Measurements from ENCODE around the gene NOP16.
A peak's percentile ranks its signal among the peaks of the same experiment; 100 is the strongest.

Gene NOP16, protein sequence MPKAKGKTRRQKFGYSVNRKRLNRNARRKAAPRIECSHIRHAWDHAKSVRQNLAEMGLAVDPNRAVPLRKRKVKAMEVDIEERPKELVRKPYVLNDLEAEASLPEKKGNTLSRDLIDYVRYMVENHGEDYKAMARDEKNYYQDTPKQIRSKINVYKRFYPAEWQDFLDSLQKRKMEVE

DNA sequence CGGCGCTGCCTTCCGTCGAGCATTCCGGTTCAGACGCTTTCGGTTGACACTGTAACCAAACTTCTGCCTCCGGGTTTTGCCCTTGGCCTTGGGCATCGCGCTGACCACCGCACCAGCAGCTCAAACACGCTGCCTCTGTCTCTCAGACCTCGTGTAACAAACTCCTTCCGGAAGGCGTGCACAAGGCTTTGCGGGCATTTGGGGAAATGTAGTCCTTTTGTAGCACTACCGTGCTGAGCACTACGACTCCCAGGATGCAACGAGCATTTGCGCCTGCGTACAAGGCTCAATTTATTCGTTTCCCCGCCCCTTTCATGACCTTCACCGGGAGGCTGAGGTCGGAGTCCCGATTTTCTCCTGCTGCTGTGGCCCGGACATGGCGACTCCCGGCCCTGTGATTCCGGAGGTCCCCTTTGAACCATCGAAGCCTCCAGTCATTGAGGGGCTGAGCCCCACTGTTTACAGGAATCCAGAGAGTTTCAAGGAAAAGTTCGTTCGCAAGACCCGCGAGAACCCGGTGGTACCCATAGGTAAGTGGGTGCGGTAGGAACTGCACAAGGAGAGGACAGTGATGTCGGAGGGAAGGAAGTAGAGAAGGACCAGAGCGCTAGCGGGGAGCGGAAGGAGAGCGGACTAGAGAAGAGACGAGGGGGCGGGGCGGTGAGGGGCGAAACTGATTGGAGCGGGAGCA, at the start of gene NOP16, which contains the start of gene HIGD2A:
Gene NOP16, minus strand, starts transcription at position 155 of the 691 bp plus-strand sequence. Its CDS starts 59 bp downstream, at position 96.
Gene HIGD2A, plus strand, starts transcription at position 308 of the 691 bp plus-strand sequence. Its CDS starts 69 bp downstream, at position 377.
- peak within 1 kb of the TSS; percentile 95 for H3K4me3 ChIP-seq (ENCODE audit: low read depth, low read length)
- peaks cover 46% of the 10 kb centered on the region for H3K36me3 ChIP-seq (ENCODE audit: control insufficient read depth, insufficient read depth, low read length)
- H3K9me3 ChIP-seq (ENCODE audit: control insufficient read depth, insufficient read depth, low read length): no peaks in the 10 kb centered on the region
- H3K9ac ChIP-seq (ENCODE audit: low read depth, low read length): peak within 1 kb of the TSS; percentile 97
- peaks cover 8% of the 10 kb centered on the region for H3K4me1 ChIP-seq (ENCODE audit: control insufficient read depth, insufficient read depth, low read length)
- no peaks in the 10 kb centered on the region for H3K27me3 ChIP-seq (ENCODE audit: control insufficient read depth, insufficient read depth, low read length)
- peak within 1 kb of the TSS; percentile 99 for H3K27ac ChIP-seq (ENCODE audit: low read depth, low read length)

DNA sequence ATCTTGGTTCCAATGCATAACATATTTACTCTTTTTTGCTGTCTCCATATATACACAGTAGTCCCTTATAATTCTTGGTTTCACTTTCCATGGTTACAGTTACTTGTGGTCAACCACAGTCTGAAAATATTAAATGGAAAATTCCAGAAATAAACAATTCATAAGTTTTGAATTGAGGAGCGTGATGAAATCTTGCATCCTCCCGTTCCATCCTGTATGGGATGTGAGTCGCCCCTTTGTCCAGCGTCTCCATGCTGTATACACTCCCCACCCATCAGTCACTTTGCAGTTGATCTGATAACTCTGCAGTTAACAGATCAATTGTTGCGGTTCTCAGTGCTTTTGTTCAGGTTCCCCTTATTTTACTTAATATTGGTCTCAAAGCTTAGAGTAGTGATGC, 48.3 kb upstream of the NOP16 start:
- Histone ChIP-seq H3K9ac (ENCODE audit: low read depth, low read length) (no peak overlapping the region), H3K9me3 (ENCODE audit: control insufficient read depth, insufficient read depth, low read length) (0 out of 2 replicates have a peak, but pooled peaks cover 3% of the 10 kb centered on the region), H3K27ac (ENCODE audit: low read depth, low read length) (no peak overlapping the region), H3K4me1 (ENCODE audit: control insufficient read depth, insufficient read depth, low read length) (peaks cover 1% of the 10 kb centered on the region; the same call in 1 of the 2 replicates), H3K4me3 (ENCODE audit: low read depth, low read length) (no peak overlapping the region), H3K36me3 (ENCODE audit: control insufficient read depth, insufficient read depth, low read length) (no peaks in the 10 kb centered on the region), H3K27me3 (ENCODE audit: control insufficient read depth, insufficient read depth, low read length) (no peaks in the 10 kb centered on the region)

DNA sequence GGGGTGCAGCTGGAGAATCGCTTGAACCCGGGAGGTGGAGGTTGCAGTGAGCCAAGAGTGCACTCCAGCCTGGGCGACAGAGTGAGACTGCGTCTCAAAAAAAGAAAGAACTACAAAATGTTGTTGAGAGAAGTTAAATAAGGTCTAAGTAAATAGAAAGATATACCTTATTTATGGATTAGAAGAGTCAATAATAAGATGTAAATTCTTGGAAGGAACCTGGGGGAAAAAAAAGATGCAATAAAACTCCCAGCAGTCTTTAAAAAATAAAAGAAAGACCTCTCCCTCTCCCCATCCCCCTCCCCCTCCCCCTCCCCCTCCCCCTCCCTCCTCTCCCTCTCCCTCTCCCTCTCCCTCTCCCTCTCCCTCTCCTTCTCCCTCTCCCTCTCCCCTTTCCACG, 44.3 kb upstream of the NOP16 start:
- Histone ChIP-seq H3K9me3 (ENCODE audit: control insufficient read depth, insufficient read depth, low read length) (0 out of 2 replicates have a peak, but pooled peaks cover 3% of the 10 kb centered on the region), H3K27me3 (ENCODE audit: control insufficient read depth, insufficient read depth, low read length) (no peaks in the 10 kb centered on the region), H3K4me3 (ENCODE audit: low read depth, low read length) (no peak overlapping the region), H3K4me1 (ENCODE audit: control insufficient read depth, insufficient read depth, low read length) (no peaks in the 10 kb centered on the region), H3K27ac (ENCODE audit: low read depth, low read length) (no peak overlapping the region), H3K36me3 (ENCODE audit: control insufficient read depth, insufficient read depth, low read length) (no peaks in the 10 kb centered on the region), H3K9ac (ENCODE audit: low read depth, low read length) (no peak overlapping the region)

DNA sequence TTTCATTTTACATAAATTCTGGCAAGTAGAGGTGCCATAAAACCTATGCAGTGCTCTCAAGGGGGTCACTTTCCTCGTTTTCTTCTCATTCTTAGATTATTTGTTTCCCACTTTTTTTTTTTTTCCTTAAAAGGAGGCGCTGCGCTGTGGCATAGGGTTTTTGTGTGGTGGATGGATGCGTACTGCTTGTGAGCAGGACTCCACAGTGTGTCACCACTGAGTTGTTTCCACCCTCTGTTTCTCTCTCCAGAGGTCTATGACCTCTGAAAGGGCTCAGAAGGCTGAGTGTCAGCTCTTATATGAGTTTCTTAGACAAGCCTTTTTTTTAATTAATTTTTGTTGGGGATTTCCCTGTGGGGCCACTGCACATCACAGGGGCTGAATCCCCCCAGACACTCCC, 41.6 kb upstream of the NOP16 start:
- Histone ChIP-seq H3K36me3 (ENCODE audit: control insufficient read depth, insufficient read depth, low read length) (no peaks in the 10 kb centered on the region), H3K27ac (ENCODE audit: low read depth, low read length) (no peak overlapping the region), H3K27me3 (ENCODE audit: control insufficient read depth, insufficient read depth, low read length) (no peaks in the 10 kb centered on the region), H3K9ac (ENCODE audit: low read depth, low read length) (no peak overlapping the region), H3K4me3 (ENCODE audit: low read depth, low read length) (no peak overlapping the region), H3K4me1 (ENCODE audit: control insufficient read depth, insufficient read depth, low read length) (no peaks in the 10 kb centered on the region), H3K9me3 (ENCODE audit: control insufficient read depth, insufficient read depth, low read length) (peaks cover 6% of the 10 kb centered on the region)

DNA sequence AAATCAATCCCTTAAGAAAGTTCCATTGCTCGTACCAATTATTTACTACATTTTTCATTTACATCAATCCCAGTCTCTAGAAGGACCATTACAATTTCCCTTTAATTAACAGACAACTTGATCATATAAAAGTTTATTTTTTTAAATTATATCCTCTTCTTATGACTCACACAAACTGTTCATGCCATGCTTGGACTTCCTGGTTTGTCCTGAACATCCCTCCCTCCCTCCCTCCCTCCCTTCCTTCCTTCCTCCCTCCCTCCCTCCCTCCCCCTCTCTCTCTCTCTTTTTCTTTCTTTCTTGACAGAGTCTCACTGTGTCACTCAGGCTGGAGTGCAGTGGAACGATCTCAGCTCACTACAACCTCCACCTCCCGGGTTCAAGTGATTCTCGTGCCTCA, 39.6 kb upstream of the NOP16 start:
- H3K4me1 ChIP-seq (ENCODE audit: control insufficient read depth, insufficient read depth, low read length): no peaks in the 10 kb centered on the region
- H3K9me3 ChIP-seq (ENCODE audit: control insufficient read depth, insufficient read depth, low read length): peaks cover 6% of the 10 kb centered on the region
- no peak overlapping the region for H3K27ac ChIP-seq (ENCODE audit: low read depth, low read length)
- H3K4me3 ChIP-seq (ENCODE audit: low read depth, low read length): no peak overlapping the region
- H3K36me3 ChIP-seq (ENCODE audit: control insufficient read depth, insufficient read depth, low read length): no peaks in the 10 kb centered on the region
- H3K9ac ChIP-seq (ENCODE audit: low read depth, low read length): no peak overlapping the region
- H3K27me3 ChIP-seq (ENCODE audit: control insufficient read depth, insufficient read depth, low read length): no peaks in the 10 kb centered on the region

DNA sequence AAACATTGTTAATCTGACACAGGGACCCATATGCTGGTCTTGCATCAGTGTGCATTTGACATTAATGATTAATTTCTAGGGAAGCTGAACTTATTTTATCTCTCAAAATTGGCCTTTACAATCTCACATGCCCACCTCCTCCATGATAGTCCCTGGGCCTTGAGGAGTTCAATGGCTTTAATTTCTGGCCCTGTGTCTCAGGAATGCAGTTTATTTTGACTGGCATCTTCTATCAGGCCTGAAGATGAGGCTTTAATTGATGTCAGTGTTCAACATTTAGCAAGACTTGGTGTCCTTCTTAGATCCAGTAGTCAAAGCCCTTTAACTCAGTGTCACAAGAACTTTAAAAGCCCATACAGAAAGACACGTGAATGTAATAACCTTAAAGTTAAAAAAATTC, 38.5 kb upstream of the NOP16 start:
- H3K9ac ChIP-seq (ENCODE audit: low read depth, low read length): no peak overlapping the region

DNA sequence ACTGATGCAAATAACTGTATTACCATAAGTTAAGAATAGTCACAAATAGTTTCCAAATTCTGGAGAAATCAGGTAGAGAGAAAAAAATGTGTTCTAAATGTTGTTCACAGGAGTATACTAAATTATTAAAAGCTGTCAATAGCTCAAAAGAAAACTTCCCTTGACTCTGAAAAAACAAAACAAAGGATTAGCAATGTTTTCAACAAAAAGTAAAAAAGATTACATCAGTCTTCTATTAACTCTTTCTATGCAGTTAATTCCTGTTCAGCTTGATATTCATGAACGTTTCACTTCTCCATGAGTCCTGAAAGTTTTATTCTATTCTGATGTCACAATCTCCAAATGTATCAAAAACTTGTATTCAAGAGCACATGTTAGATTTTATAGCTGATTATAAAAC, 37.4 kb upstream of the NOP16 start:
- H3K9me3 ChIP-seq (ENCODE audit: control insufficient read depth, insufficient read depth, low read length): peaks cover 16% of the 10 kb centered on the region
- no peak overlapping the region for H3K4me3 ChIP-seq (ENCODE audit: low read depth, low read length)
- H3K36me3 ChIP-seq (ENCODE audit: control insufficient read depth, insufficient read depth, low read length): no peaks in the 10 kb centered on the region
- H3K27ac ChIP-seq (ENCODE audit: low read depth, low read length): no peak overlapping the region
- H3K4me1 ChIP-seq (ENCODE audit: control insufficient read depth, insufficient read depth, low read length): no peaks in the 10 kb centered on the region
- H3K27me3 ChIP-seq (ENCODE audit: control insufficient read depth, insufficient read depth, low read length): no peaks in the 10 kb centered on the region
- H3K9ac ChIP-seq (ENCODE audit: low read depth, low read length): no peak overlapping the region

More for the DNA sequence above, 38.5 kb upstream of the NOP16 start:
- H3K4me1 ChIP-seq (ENCODE audit: control insufficient read depth, insufficient read depth, low read length): no peaks in the 10 kb centered on the region
- H3K9me3 ChIP-seq (ENCODE audit: control insufficient read depth, insufficient read depth, low read length): peaks cover 9% of the 10 kb centered on the region
- no peaks in the 10 kb centered on the region for H3K36me3 ChIP-seq (ENCODE audit: control insufficient read depth, insufficient read depth, low read length)
- no peaks in the 10 kb centered on the region for H3K27me3 ChIP-seq (ENCODE audit: control insufficient read depth, insufficient read depth, low read length)
- no peak overlapping the region for H3K27ac ChIP-seq (ENCODE audit: low read depth, low read length)
- no peak overlapping the region for H3K4me3 ChIP-seq (ENCODE audit: low read depth, low read length)

DNA sequence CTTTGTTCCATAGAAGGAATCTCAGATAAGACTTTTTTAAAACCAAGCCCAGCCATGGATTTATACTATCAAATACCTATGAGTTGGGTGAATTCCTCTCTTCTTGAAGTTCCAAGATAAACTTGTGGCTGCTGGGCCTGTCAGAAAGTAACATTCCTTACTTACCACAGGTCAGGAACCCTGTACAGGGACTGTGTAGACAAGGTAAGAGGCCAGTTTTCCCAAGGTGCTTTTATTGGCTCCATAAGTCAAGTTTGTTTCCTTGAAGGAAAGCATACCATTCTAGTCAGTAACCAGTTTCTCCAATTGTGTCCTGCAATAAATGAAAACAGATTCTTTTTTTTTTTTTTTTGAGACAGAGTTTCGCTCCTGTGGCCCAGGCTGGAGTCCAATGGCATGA, 36.7 kb upstream of the NOP16 start:
- no peak overlapping the region for H3K9ac ChIP-seq (ENCODE audit: low read depth, low read length)
- no peaks in the 10 kb centered on the region for H3K36me3 ChIP-seq (ENCODE audit: control insufficient read depth, insufficient read depth, low read length)
- no peaks in the 10 kb centered on the region for H3K27me3 ChIP-seq (ENCODE audit: control insufficient read depth, insufficient read depth, low read length)
- no peak overlapping the region for H3K4me3 ChIP-seq (ENCODE audit: low read depth, low read length)
- no peaks in the 10 kb centered on the region for H3K4me1 ChIP-seq (ENCODE audit: control insufficient read depth, insufficient read depth, low read length)
- no peak overlapping the region for H3K27ac ChIP-seq (ENCODE audit: low read depth, low read length)
- H3K9me3 ChIP-seq (ENCODE audit: control insufficient read depth, insufficient read depth, low read length): peaks cover 22% of the 10 kb centered on the region

DNA sequence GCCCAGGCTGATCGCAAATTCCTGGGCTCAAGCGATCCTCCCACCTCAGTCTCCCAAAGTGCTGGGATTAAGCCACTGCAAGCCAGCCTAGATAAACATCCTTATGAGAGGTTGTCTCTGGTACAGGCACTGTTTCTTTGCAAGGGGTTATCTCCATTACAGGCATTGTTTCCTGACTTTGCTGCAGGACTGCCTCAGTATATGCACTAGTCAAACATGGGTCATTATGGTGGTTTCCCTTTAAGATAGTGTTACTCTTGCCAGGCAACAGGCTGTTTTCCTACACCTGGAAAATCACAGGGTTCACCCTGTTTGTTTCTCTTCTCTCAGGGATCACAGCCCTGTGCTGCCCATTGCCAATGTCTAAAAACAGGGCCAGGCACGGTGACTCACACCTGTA, 35.8 kb upstream of the NOP16 start:
- H3K27me3 ChIP-seq (ENCODE audit: control insufficient read depth, insufficient read depth, low read length): no peaks in the 10 kb centered on the region
- peaks cover 23% of the 10 kb centered on the region for H3K9me3 ChIP-seq (ENCODE audit: control insufficient read depth, insufficient read depth, low read length)
- H3K36me3 ChIP-seq (ENCODE audit: control insufficient read depth, insufficient read depth, low read length): no peaks in the 10 kb centered on the region
- no peak overlapping the region for H3K9ac ChIP-seq (ENCODE audit: low read depth, low read length)
- H3K27ac ChIP-seq (ENCODE audit: low read depth, low read length): no peak overlapping the region
- no peak overlapping the region for H3K4me3 ChIP-seq (ENCODE audit: low read depth, low read length)
- no peaks in the 10 kb centered on the region for H3K4me1 ChIP-seq (ENCODE audit: control insufficient read depth, insufficient read depth, low read length)

DNA sequence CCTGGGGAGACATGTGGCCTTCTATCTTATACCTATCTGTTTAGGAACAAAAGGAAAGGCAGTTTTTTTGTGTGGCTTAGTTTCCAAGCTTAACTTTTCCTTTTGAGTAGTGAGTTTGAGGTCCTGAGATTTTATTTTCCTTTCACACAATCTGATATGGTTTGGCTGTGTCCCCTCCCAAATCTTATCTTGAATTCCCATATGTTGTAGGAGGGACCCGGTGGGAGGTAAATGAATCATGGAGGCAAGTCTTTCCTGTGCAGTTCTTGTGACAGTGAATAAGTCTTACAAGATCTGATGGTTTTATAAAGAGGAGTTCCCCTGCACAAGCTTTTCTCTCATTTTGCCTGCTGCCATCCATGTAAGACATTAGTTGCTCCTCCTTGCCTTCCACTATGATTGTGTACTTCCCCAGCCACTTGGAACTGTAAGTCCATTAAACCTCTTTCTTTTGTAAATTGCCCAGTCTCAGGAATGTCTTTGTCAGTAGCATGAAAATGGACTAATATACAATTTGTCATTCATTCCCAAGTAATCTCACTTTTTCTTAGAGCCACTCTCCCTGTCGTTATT, 32.7 kb upstream of the NOP16 start:
- Histone ChIP-seq H3K27ac (ENCODE audit: low read depth, low read length) (no peak overlapping the region), H3K4me1 (ENCODE audit: control insufficient read depth, insufficient read depth, low read length) (no peaks in the 10 kb centered on the region)

DNA sequence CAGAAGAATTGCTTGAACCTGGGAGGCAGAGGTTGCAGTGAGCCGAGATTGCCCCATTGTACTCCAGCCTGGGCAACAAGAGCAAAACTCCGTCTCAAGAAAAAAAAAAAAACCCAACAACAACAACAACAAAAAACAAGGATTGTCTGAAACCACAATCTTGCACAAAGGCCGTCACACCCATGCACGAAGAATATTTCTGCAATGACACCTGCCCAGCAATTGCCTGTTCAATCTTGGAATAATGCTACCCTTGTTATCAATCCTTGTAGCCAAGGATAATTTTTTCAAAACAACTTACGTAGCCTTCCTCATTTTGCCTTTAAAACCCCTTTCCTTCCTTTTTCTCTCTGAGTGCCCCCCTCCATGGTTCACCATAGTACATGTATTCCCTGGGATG, 31.7 kb upstream of the NOP16 start:
- H3K4me1 ChIP-seq (ENCODE audit: control insufficient read depth, insufficient read depth, low read length): no peaks in the 10 kb centered on the region

More for the DNA sequence above, 32.7 kb upstream of the NOP16 start:
- H3K4me3 ChIP-seq (ENCODE audit: low read depth, low read length): no peak overlapping the region
- peaks cover 4% of the 10 kb centered on the region for H3K27me3 ChIP-seq (ENCODE audit: control insufficient read depth, insufficient read depth, low read length)
- H3K36me3 ChIP-seq (ENCODE audit: control insufficient read depth, insufficient read depth, low read length): no peaks in the 10 kb centered on the region
- H3K9ac ChIP-seq (ENCODE audit: low read depth, low read length): no peak overlapping the region
- peaks cover 26% of the 10 kb centered on the region for H3K9me3 ChIP-seq (ENCODE audit: control insufficient read depth, insufficient read depth, low read length)

More for the DNA sequence above, 31.7 kb upstream of the NOP16 start:
- H3K4me3 ChIP-seq (ENCODE audit: low read depth, low read length): no peak overlapping the region
- H3K27me3 ChIP-seq (ENCODE audit: control insufficient read depth, insufficient read depth, low read length): peaks cover 4% of the 10 kb centered on the region
- no peaks in the 10 kb centered on the region for H3K36me3 ChIP-seq (ENCODE audit: control insufficient read depth, insufficient read depth, low read length)
- no peak overlapping the region for H3K9ac ChIP-seq (ENCODE audit: low read depth, low read length)
- H3K27ac ChIP-seq (ENCODE audit: low read depth, low read length): no peak overlapping the region
- peaks cover 22% of the 10 kb centered on the region for H3K9me3 ChIP-seq (ENCODE audit: control insufficient read depth, insufficient read depth, low read length)

Data from HUES48 (cell line).